ENCODE results near the gene WDR36. TPM values are rescaled to one million over a fixed set of nuclear protein-coding genes. Genes with fewer than 3 reads are reported as not detected.

Gene WDR36
- total and polyA plus RNA-seq, 2 of the 8 experiments (the other 6 are each of a cell fraction or from before 2014, with no cell fraction given), result 9.3 to 41.8 TPM

GRCh38 chr5:111083323-111083722 is 8.8 kb upstream of the WDR36 start (continued):
- TF ChIP-seq MAFK (IDR thresholded peaks at IDR 0.05; ENCODE audit: low read depth, low read length) (no peak), BACH1 (IDR thresholded peaks at IDR 0.05; ENCODE audit: low read length) (no peak), ATF2 (IDR thresholded peaks at IDR 0.05; ENCODE audit: low read length) (no peak), USF2 (IDR thresholded peaks at IDR 0.05; ENCODE audit: low read length) (no peak), BCL11A (IDR thresholded peaks at IDR 0.05; ENCODE audit: low read depth in 2 of 2, low read length in 2 of 2) (no peak)
